Coronary artery (tissue), 2 donors: ENCODE measurements around the gene MID1IP1.
A peak's percentile ranks its signal among the peaks of the same experiment; 100 is the strongest.

Source experiments
- DNase-seq: peaks from one replicate; pipeline ENCODE4 v3.0.0-alpha.2; 2017; ENCODE audit warnings: low spot score
- H3K27ac ChIP-seq, 2 donors: fragments of 200-600 bp; sonication (generic); one replicate each; pipeline ENCODE4 v1.5.1; 2016 to 2019
- H3K4me3 ChIP-seq: fragments of 200-600 bp; sonication (generic); 2 replicates; pipeline ENCODE4 v1.5.1; 2016; ENCODE audit warnings: mild to moderate bottlenecking, moderate library complexity
- TF ChIP-seq, protein P1 (sequence below): fragments of 200-600 bp; sonication (generic); IDR thresholded peaks from one replicate; pipeline ENCODE4 v1.5.1; 2019; ENCODE audit warnings: antibody characterized with exemption

MID1IP1 gene, protein sequence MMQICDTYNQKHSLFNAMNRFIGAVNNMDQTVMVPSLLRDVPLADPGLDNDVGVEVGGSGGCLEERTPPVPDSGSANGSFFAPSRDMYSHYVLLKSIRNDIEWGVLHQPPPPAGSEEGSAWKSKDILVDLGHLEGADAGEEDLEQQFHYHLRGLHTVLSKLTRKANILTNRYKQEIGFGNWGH

GRCh38 chrX:38800981-38801845, at the start of gene MID1IP1:
Gene MID1IP1 (plus strand): TSS chrX:38801459. CDS start chrX:38804947, 3,488 bp downstream.
- peak; percentile 91 for DNase-seq
- peak within 1 kb of the TSS; percentile 69 to 89 for H3K27ac ChIP-seq
- TF ChIP-seq, protein P1, sequence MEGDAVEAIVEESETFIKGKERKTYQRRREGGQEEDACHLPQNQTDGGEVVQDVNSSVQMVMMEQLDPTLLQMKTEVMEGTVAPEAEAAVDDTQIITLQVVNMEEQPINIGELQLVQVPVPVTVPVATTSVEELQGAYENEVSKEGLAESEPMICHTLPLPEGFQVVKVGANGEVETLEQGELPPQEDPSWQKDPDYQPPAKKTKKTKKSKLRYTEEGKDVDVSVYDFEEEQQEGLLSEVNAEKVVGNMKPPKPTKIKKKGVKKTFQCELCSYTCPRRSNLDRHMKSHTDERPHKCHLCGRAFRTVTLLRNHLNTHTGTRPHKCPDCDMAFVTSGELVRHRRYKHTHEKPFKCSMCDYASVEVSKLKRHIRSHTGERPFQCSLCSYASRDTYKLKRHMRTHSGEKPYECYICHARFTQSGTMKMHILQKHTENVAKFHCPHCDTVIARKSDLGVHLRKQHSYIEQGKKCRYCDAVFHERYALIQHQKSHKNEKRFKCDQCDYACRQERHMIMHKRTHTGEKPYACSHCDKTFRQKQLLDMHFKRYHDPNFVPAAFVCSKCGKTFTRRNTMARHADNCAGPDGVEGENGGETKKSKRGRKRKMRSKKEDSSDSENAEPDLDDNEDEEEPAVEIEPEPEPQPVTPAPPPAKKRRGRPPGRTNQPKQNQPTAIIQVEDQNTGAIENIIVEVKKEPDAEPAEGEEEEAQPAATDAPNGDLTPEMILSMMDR, result no peak

DNA sequence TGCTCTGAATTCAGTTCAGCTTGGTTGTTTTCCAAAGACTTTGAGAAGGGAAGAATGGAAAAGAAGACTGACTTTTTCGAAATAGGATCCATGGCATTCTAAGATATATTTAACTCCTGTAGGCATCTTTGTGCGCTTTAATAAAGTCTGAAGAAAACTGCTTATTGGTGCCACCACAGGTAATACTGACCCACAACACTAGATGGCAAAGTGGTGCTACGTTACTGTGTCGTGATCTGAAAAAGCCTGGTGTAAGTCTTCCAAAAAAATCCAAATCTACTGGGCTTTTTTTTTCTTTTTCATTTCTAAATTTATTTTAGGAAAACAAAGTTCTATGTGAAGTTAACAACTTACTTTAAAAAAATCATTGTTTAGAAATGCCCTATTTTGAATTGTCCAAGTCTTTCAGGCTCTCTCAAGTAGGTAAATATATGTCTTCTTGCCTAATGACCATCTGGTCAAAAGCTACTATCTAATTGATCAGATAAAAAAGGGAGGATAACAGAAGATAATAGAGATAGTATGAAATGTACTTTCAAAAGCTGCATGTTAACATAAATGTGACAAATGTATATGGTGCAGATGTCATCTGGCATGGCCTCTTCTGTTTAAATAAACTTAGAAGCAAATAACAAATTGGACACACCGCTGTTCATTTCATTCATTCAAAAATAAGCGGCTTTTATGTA, 47.0 kb upstream of the MID1IP1 start:
- no peak for DNase-seq
- TF ChIP-seq, protein P1, result peak; percentile 50
- H3K27ac ChIP-seq, result no peak overlapping the region
- no peak overlapping the region for H3K4me3 ChIP-seq

More at GRCh38 chrX:38800981-38801845, at the start of gene MID1IP1:
- peak within 1 kb of the TSS; percentile 61 for H3K4me3 ChIP-seq

GRCh38 chrX:38754818-38755718, 46.2 kb upstream of the MID1IP1 start:
- no peak for DNase-seq
- no peak overlapping the region for H3K4me3 ChIP-seq
- H3K27ac ChIP-seq, result no peak overlapping the region
- TF ChIP-seq, protein P1, result no peak

- no peak for DNase-seq
- TF ChIP-seq, protein P1, result no peak
- H3K4me3 ChIP-seq, result no peak overlapping the region
- H3K27ac ChIP-seq, result no peak overlapping the region
These were observed 40.4 kb upstream of the MID1IP1 start for GRCh38 chrX:38760883-38761282.

DNA sequence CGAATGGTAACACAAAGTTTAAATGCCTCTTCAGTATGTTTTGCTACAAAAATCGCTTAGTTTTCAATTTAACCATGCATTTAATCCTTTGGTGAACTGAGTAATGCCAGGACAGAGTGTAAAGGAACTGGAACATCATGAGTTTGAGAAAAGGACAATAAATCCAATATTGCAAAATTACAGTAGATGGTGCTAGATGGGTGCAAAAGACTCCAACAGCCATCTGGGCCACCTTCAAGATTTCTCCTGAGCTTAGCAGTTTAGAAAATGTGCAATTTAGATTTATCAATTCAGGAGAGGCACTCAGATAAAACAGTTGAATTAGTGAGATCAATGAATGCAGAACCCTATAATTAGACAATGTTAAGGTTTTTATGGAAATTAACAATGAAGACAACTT, 33.2 kb upstream of the MID1IP1 start:
- no peak for DNase-seq
- no peak overlapping the region for H3K27ac ChIP-seq
- TF ChIP-seq, protein P1, result no peak

DNA sequence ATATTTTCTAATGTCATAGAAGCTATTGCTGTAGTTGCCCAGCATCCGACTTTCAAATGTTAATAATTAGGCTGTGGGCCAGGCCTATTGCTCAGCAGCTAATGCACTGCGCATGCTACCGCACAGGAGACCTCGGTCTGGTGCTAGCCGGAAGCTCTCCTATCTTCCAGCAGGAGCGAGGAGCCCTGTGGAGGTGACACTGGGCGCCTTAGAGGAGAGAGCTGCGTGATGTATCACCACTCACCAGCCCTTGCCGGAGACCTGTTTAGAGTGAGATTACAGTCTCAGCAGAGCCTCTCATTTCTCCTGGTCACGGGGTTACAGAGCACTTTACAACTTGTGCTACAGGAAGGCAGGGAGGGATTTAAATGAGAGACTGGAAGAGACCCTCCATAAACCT, 31.1 kb upstream of the MID1IP1 start:
- no peak for DNase-seq
- TF ChIP-seq, protein P1, result no peak
- H3K27ac ChIP-seq, result no peak overlapping the region
- no peak overlapping the region for H3K4me3 ChIP-seq

More for the DNA sequence above, 33.2 kb upstream of the MID1IP1 start:
- no peak overlapping the region for H3K4me3 ChIP-seq
